Activated CD4-positive, alpha-beta T cell treated with anti-CD3 and anti-CD28 coated beads, Interleukin-2, Interleukin-6, amounts not matched to agents 100 ng/mL and 50 ng/mL, durations not matched to agents 16 hours and 8 hours (primary cell): Measurements from ENCODE around the gene ZNF563.
"Not testable (repeated sequence)": the region's sequence is repeated elsewhere in the genome, so short reads cannot be mapped to it uniquely, and the experiment has no call there.

Experiments
- DNase-seq: peaks from one replicate; pipeline ENCODE4 v3.0.0-alpha.2; 2020

Gene ZNF563

GRCh38 chr19:12333162-12334159 is at the start of gene ZNF563:
ZNF563 (minus strand) TSS chr19:12333633; CDS start chr19:12333482, 151 bp downstream.
- peak; percentile 96 for DNase-seq

- no peak for DNase-seq
Measured at GRCh38 chr19:12380444-12380737, 47.0 kb upstream of the ZNF563 start.

GRCh38 chr19:12379732-12380443 is 46.5 kb upstream of the ZNF563 start:
- no peak for DNase-seq

- DNase-seq, result no peak
Measured at GRCh38 chr19:12374026-12374425, 40.6 kb upstream of the ZNF563 start.

- peak; percentile 78 for DNase-seq
Measured at GRCh38 chr19:12365236-12366162, 32.1 kb upstream of the ZNF563 start, which contains the start of gene ZNF442. ZNF442 (minus strand) TSS chr19:12365683; CDS start chr19:12363631, 2,052 bp downstream.

- no peak for DNase-seq
Measured at GRCh38 chr19:12364391-12365235, 31.2 kb upstream of the ZNF563 start.

GRCh38 chr19:12362236-12362635 is 28.8 kb upstream of the ZNF563 start:
- not testable (repeated sequence) for DNase-seq

- DNase-seq, result no peak
Measured at GRCh38 chr19:12353375-12353774, 19.9 kb upstream of the ZNF563 start.

GRCh38 chr19:12350890-12351197 is 17.4 kb upstream of the ZNF563 start:
- no peak for DNase-seq

- DNase-seq, result no peak
Measured at GRCh38 chr19:12350185-12350889, 16.9 kb upstream of the ZNF563 start.

GRCh38 chr19:12346896-12347295 is 13.5 kb upstream of the ZNF563 start:
- DNase-seq, result no peak

GRCh38 chr19:12345197-12345596 is 11.8 kb upstream of the ZNF563 start:
- no peak for DNase-seq

- DNase-seq, result peak; percentile 12
Measured at GRCh38 chr19:12331211-12331941, 2.1 kb downstream of the ZNF563 start.

- no peak for DNase-seq
Measured at GRCh38 chr19:12330340-12330739, 3.1 kb downstream of the ZNF563 start.

GRCh38 chr19:12325690-12326089 is 7.7 kb downstream of the ZNF563 start:
- DNase-seq, result no peak

- no peak for DNase-seq
Measured at GRCh38 chr19:12318782-12319413, 14.5 kb downstream of the ZNF563 start.

GRCh38 chr19:12314553-12314952 is 18.9 kb downstream of the ZNF563 start:
- no peak for DNase-seq

GRCh38 chr19:12308891-12309290 is 24.5 kb downstream of the ZNF563 start:
- DNase-seq, result not testable (repeated sequence)

- no peak for DNase-seq
Measured at GRCh38 chr19:12295191-12295590, 38.2 kb downstream of the ZNF563 start.
